ENCODE measurements around the gene MAN2A1.

DNA sequence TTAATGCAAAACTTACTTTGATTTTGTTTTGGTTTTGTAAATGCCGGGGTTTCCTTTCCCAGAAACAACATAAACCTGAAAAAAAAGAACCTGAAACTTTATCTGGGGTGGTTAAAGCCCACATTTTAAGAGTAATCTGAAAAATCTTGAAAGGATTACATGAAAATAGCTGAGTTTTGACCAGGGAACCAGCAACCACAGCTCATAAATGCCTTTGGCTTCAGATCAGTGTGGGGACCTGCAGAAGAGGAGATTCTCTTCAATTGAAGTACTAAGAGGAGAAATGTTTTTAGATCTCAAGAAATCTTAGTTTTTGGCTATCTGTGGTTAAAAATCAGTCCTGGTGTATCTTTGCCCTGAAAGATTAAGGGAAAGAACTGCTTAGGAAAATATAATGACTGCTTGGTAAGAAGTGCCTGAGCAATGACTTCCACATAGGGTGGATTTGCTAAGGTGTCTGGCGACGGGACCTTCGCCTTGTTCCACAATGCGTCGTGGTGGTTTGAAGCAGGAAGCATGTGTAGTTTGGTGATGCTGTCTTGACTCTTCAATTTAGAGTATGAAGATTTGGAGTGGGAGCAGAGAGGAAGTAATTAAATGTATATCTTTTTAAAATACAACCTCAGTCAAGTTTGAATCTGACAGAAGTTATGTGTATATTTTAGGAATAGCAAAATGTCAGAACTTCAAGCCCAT is 186.5 kb downstream of the MAN2A1 start:
- no peak for TF ChIP-seq PATZ1 (CRISPR knock-in tag; IDR thresholded peaks at IDR 0.05; ENCODE audit: borderline replicate concordance)
- no peak for TF ChIP-seq ZFP30 (CRISPR knock-in tag; IDR thresholded peaks at IDR 0.05)
- TF ChIP-seq ZNF70 (CRISPR knock-in tag; IDR thresholded peaks at IDR 0.05): no peak
- no peak for TF ChIP-seq ZFP3 (CRISPR knock-in tag; IDR thresholded peaks at IDR 0.05)
- no peak for TF ChIP-seq ISL1 (CRISPR knock-in tag; IDR thresholded peaks at IDR 0.05)
